ENCODE measurements around the gene FHOD3.

FHOD3 gene

GRCh38 chr18:36728345-36728744, 430.8 kb downstream of the FHOD3 start:
- no peak for TF ChIP-seq TAF1 (IDR thresholded peaks at IDR 0.05; ENCODE audit: low read depth, low read length)
- no peak for TF ChIP-seq POLR2AphosphoS5 (IDR thresholded peaks at IDR 0.05; ENCODE audit: low read depth, low read length)
- no peak for TF ChIP-seq POLR2A (IDR thresholded peaks at IDR 0.05; ENCODE audit: low read depth, low read length)
- no peak for TF ChIP-seq POU2F2 (IDR thresholded peaks at IDR 0.05; ENCODE audit: low read depth, low read length)
- no peak for TF ChIP-seq SPI1 (IDR thresholded peaks at IDR 0.05; ENCODE audit: low read depth, low read length)
- no peak for TF ChIP-seq PAX5 (IDR thresholded peaks at IDR 0.05; ENCODE audit: insufficient read depth, low read length, severe bottlenecking)
- FAIRE-seq (no peak), DNase-seq (ENCODE audit: insufficient read length, low spot score) (no peak)

DNA sequence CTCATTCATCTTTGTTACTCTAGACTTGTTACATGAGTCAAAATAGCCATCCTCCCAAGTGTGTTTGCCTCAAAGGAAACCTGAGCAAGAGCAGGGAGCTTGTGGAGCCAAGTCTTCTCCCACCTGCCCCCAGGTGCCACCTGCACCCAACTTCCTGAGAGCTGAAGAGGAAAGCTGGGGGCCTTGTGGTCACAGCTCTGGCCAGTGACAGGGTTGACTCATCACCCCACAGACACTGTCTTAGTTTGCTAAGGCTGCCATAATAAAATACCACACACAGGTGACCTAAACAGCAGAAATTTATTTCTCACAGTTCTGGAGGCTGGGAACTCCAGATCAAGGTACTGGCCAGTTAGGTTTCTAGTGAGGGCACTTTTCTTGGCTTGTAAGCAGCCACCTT, 431.7 kb downstream of the FHOD3 start:
- TF ChIP-seq POLR2AphosphoS5 (IDR thresholded peaks at IDR 0.05; ENCODE audit: low read depth, low read length) (no peak), SPI1 (IDR thresholded peaks at IDR 0.05; ENCODE audit: low read depth, low read length) (no peak), POLR2A (IDR thresholded peaks at IDR 0.05; ENCODE audit: low read depth, low read length) (no peak), PAX5 (IDR thresholded peaks at IDR 0.05; ENCODE audit: insufficient read depth, low read length, severe bottlenecking) (no peak), TAF1 (IDR thresholded peaks at IDR 0.05; ENCODE audit: low read depth, low read length) (no peak), POU2F2 (IDR thresholded peaks at IDR 0.05; ENCODE audit: low read depth, low read length) (no peak)
- DNase-seq (ENCODE audit: insufficient read length, low spot score) = no peak
- no peak for FAIRE-seq

DNA sequence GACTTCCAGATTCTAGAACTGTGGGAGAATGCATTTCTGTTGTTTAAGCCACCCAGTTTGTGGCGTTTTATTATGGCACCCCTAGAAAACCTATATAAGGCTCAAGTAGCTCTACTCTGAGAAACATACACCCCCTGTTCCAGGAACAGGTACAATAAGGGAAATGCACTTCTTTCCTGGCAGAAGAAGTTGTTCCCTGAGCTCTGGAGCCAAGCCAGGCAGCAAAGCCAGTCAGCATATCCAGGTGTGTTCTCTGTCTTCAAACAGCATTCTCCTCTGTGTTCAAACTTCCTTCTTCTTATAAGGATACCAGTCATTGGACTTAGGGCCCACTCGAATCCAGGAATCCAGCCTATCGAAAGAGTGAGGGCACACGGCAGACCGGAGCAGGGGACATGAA, 434.8 kb downstream of the FHOD3 start:
- TF ChIP-seq TAF1 (IDR thresholded peaks at IDR 0.05; ENCODE audit: low read depth, low read length) = no peak
- TF ChIP-seq POU2F2 (IDR thresholded peaks at IDR 0.05; ENCODE audit: low read depth, low read length) = no peak
- TF ChIP-seq PAX5 (IDR thresholded peaks at IDR 0.05; ENCODE audit: insufficient read depth, low read length, severe bottlenecking) = no peak
- TF ChIP-seq POLR2A (IDR thresholded peaks at IDR 0.05; ENCODE audit: low read depth, low read length) = no peak
- TF ChIP-seq POLR2AphosphoS5 (IDR thresholded peaks at IDR 0.05; ENCODE audit: low read depth, low read length) = no peak
- TF ChIP-seq SPI1 (IDR thresholded peaks at IDR 0.05; ENCODE audit: low read depth, low read length) = no peak
- no peak for FAIRE-seq
- DNase-seq (ENCODE audit: insufficient read length, low spot score) = no peak

GRCh38 chr18:36733150-36733549, 435.6 kb downstream of the FHOD3 start:
- DNase-seq (ENCODE audit: insufficient read length, low spot score) (no peak), FAIRE-seq (no peak)

DNA sequence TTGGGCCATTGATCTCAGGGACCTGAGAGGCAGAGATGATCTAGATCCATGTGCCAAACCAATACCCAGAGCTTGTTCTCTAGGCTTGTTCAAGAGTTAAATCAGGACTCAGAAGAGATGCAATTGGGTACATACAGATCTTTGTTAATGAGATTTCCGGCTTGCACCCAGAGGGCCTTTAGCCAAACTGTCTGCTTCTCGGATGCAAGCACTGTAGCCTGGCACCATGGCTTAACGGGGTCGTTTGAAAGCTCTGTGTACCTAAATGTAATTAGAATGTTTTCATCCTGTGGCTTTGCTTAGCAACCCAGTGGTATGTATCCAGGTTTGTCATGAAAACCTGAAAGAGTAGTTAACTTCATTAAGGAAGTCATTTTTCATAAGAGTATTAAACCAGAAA, 437.1 kb downstream of the FHOD3 start:
- FAIRE-seq = no peak
- DNase-seq (ENCODE audit: insufficient read length, low spot score) = no peak
- TF ChIP-seq POU2F2 (IDR thresholded peaks at IDR 0.05; ENCODE audit: low read depth, low read length) (no peak), PAX5 (IDR thresholded peaks at IDR 0.05; ENCODE audit: insufficient read depth, low read length, severe bottlenecking) (no peak), POLR2AphosphoS5 (IDR thresholded peaks at IDR 0.05; ENCODE audit: low read depth, low read length) (no peak), SPI1 (IDR thresholded peaks at IDR 0.05; ENCODE audit: low read depth, low read length) (no peak), TAF1 (IDR thresholded peaks at IDR 0.05; ENCODE audit: low read depth, low read length) (no peak), POLR2A (IDR thresholded peaks at IDR 0.05; ENCODE audit: low read depth, low read length) (no peak)

More at GRCh38 chr18:36733150-36733549, 435.6 kb downstream of the FHOD3 start:
- TF ChIP-seq POLR2AphosphoS5 (IDR thresholded peaks at IDR 0.05; ENCODE audit: low read depth, low read length) (no peak), PAX5 (IDR thresholded peaks at IDR 0.05; ENCODE audit: insufficient read depth, low read length, severe bottlenecking) (no peak), POLR2A (IDR thresholded peaks at IDR 0.05; ENCODE audit: low read depth, low read length) (no peak), TAF1 (IDR thresholded peaks at IDR 0.05; ENCODE audit: low read depth, low read length) (no peak)

DNA sequence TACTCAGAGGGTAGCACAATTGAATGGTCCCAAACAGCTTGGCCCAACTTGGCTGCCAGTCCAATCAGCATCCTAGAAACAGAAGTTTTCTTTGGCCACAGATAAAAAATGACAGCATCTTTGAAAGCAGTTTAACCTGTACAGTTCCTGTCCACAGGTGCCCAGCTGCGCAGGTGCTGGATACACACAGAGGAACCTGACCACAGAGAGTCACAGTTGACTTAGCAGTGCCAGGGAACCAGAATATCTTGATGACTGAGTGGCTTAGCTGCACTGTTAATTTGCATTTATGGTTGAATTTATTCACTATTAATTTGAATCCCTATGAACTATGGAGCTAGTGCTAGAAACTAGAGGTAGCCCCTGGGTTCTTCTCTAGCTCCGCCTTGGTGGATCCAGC, 437.6 kb downstream of the FHOD3 start:
- DNase-seq (ENCODE audit: insufficient read length, low spot score) = no peak
- no peak for TF ChIP-seq POLR2AphosphoS5 (IDR thresholded peaks at IDR 0.05; ENCODE audit: low read depth, low read length)
- TF ChIP-seq PAX5 (IDR thresholded peaks at IDR 0.05; ENCODE audit: insufficient read depth, low read length, severe bottlenecking) = no peak
- no peak for TF ChIP-seq POU2F2 (IDR thresholded peaks at IDR 0.05; ENCODE audit: low read depth, low read length)
- TF ChIP-seq TAF1 (IDR thresholded peaks at IDR 0.05; ENCODE audit: low read depth, low read length) = no peak
- no peak for TF ChIP-seq POLR2A (IDR thresholded peaks at IDR 0.05; ENCODE audit: low read depth, low read length)
- TF ChIP-seq SPI1 (IDR thresholded peaks at IDR 0.05; ENCODE audit: low read depth, low read length) = no peak
- FAIRE-seq = no peak

GRCh38 chr18:36736094-36736493, 438.6 kb downstream of the FHOD3 start:
- no peak for FAIRE-seq
- no peak for DNase-seq (ENCODE audit: insufficient read length, low spot score)
- no peak for TF ChIP-seq POLR2A (IDR thresholded peaks at IDR 0.05; ENCODE audit: low read depth, low read length)
- no peak for TF ChIP-seq POU2F2 (IDR thresholded peaks at IDR 0.05; ENCODE audit: low read depth, low read length)
- no peak for TF ChIP-seq PAX5 (IDR thresholded peaks at IDR 0.05; ENCODE audit: insufficient read depth, low read length, severe bottlenecking)
- TF ChIP-seq POLR2AphosphoS5 (IDR thresholded peaks at IDR 0.05; ENCODE audit: low read depth, low read length) = no peak
- TF ChIP-seq TAF1 (IDR thresholded peaks at IDR 0.05; ENCODE audit: low read depth, low read length) = no peak
- no peak for TF ChIP-seq SPI1 (IDR thresholded peaks at IDR 0.05; ENCODE audit: low read depth, low read length)

DNA sequence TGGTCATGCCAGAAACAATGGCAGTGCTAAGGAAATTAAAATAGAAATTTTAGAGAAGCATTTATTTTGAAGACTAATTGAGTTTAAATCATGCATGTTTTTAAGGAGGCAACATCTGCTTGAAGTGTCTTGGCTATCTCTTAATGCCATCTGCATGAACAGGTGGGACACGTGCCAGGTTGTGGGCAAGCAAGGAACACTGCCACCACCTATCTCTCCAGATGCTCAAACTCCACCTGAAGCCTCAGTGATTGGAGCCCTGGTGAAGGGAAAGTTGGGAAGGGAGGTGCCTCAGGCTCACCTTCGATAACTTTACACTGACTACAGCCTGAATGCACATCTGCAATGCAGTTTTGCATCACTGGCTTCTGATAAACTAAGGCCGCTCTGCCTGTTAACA, 439.8 kb downstream of the FHOD3 start:
- FAIRE-seq (no peak), DNase-seq (ENCODE audit: insufficient read length, low spot score) (no peak)
- TF ChIP-seq TAF1 (IDR thresholded peaks at IDR 0.05; ENCODE audit: low read depth, low read length) (no peak), POLR2AphosphoS5 (IDR thresholded peaks at IDR 0.05; ENCODE audit: low read depth, low read length) (no peak), POU2F2 (IDR thresholded peaks at IDR 0.05; ENCODE audit: low read depth, low read length) (no peak), POLR2A (IDR thresholded peaks at IDR 0.05; ENCODE audit: low read depth, low read length) (no peak), SPI1 (IDR thresholded peaks at IDR 0.05; ENCODE audit: low read depth, low read length) (no peak), PAX5 (IDR thresholded peaks at IDR 0.05; ENCODE audit: insufficient read depth, low read length, severe bottlenecking) (no peak)

- TF ChIP-seq TAF1 (IDR thresholded peaks at IDR 0.05; ENCODE audit: low read depth, low read length) (no peak), SPI1 (IDR thresholded peaks at IDR 0.05; ENCODE audit: low read depth, low read length) (no peak), POU2F2 (IDR thresholded peaks at IDR 0.05; ENCODE audit: low read depth, low read length) (no peak), POLR2AphosphoS5 (IDR thresholded peaks at IDR 0.05; ENCODE audit: low read depth, low read length) (no peak), POLR2A (IDR thresholded peaks at IDR 0.05; ENCODE audit: low read depth, low read length) (no peak), PAX5 (IDR thresholded peaks at IDR 0.05; ENCODE audit: insufficient read depth, low read length, severe bottlenecking) (no peak)
- no peak for FAIRE-seq
- DNase-seq (ENCODE audit: insufficient read length, low spot score) = no peak
These were observed 446.9 kb downstream of the FHOD3 start for GRCh38 chr18:36744261-36744876.

All from GM12891 (cell line).